HL-60 (cell line): ENCODE data around the gene CYP3A7.

Experiments
- DNase-seq, 2 experiments: peaks; one replicate each; pipeline ENCODE4 v3.0.0-alpha.2; 2010 to 2020; ENCODE audit warnings: low read depth in 1 of 2, low spot score in 1 of 2
- H3K27ac ChIP-seq: fragments of 250-450 bp; sonication (Bioruptor Pico); replicated peaks from 2 replicates; pipeline ENCODE4 v1.5.1; 2020; ENCODE audit warnings: mild to moderate bottlenecking, moderate library complexity
- H3K27me3 ChIP-seq: fragments of 250-450 bp; sonication (Bioruptor Pico); 2 replicates; pipeline ENCODE4 v1.5.1; 2021; ENCODE audit warnings: mild to moderate bottlenecking, moderate library complexity; ENCODE audit not compliant: insufficient read depth, poor library complexity, severe bottlenecking
- H3K4me3 ChIP-seq: replicated peaks from 2 replicates; pipeline ENCODE4 v1.5.1; 2011; ENCODE audit warnings: mild to moderate bottlenecking, control low read depth, low read length; ENCODE audit not compliant: insufficient read depth
- GABPA ChIP-seq: IDR thresholded peaks from 2 replicates; pipeline ENCODE4 v1.6.1; 2012; ENCODE audit warnings: low read depth
- POLR2AphosphoS5 ChIP-seq: IDR thresholded peaks from 2 replicates; pipeline ENCODE4 v1.6.1; 2012; ENCODE audit warnings: low read depth
- SPI1 ChIP-seq: IDR thresholded peaks from 2 replicates; pipeline ENCODE4 v1.6.1; 2012; ENCODE audit warnings: low read depth, mild to moderate bottlenecking, borderline replicate concordance
- TF ChIP-seq, protein P1 (sequence below): IDR thresholded peaks from 2 replicates; pipeline ENCODE4 v1.6.1; 2012; ENCODE audit warnings: low read depth; ENCODE audit not compliant: insufficient replicate concordance
- TF ChIP-seq, protein P2 (sequence below): IDR thresholded peaks from one replicate; pipeline ENCODE4 v1.5.1; 2011; ENCODE audit warnings: low read length, control low read depth, inconsistent platforms; ENCODE audit not compliant: insufficient read depth

The CYP3A7 gene

DNA sequence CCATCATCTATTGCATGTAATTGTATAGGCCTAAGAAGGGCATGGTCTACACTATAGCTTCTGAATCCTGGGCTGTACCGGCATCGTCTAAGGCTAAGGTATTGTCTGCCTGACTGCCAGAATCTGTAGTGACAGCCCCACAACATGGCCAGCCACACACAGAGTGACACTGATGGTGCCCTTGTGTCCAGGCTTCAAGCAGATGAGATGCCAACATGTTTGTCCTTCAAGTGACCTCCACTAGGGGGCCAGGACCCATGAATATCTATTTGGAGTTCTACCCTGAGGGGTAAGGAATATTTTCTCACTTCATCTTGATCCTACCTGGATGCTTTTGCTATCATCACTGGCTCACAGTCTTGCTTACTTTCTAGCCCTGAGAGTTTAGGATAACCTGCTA is 1.5 kb downstream of the CYP3A7 start:
- TF ChIP-seq, protein P1, sequence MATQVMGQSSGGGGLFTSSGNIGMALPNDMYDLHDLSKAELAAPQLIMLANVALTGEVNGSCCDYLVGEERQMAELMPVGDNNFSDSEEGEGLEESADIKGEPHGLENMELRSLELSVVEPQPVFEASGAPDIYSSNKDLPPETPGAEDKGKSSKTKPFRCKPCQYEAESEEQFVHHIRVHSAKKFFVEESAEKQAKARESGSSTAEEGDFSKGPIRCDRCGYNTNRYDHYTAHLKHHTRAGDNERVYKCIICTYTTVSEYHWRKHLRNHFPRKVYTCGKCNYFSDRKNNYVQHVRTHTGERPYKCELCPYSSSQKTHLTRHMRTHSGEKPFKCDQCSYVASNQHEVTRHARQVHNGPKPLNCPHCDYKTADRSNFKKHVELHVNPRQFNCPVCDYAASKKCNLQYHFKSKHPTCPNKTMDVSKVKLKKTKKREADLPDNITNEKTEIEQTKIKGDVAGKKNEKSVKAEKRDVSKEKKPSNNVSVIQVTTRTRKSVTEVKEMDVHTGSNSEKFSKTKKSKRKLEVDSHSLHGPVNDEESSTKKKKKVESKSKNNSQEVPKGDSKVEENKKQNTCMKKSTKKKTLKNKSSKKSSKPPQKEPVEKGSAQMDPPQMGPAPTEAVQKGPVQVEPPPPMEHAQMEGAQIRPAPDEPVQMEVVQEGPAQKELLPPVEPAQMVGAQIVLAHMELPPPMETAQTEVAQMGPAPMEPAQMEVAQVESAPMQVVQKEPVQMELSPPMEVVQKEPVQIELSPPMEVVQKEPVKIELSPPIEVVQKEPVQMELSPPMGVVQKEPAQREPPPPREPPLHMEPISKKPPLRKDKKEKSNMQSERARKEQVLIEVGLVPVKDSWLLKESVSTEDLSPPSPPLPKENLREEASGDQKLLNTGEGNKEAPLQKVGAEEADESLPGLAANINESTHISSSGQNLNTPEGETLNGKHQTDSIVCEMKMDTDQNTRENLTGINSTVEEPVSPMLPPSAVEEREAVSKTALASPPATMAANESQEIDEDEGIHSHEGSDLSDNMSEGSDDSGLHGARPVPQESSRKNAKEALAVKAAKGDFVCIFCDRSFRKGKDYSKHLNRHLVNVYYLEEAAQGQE: no peak
- TF ChIP-seq, protein P2, sequence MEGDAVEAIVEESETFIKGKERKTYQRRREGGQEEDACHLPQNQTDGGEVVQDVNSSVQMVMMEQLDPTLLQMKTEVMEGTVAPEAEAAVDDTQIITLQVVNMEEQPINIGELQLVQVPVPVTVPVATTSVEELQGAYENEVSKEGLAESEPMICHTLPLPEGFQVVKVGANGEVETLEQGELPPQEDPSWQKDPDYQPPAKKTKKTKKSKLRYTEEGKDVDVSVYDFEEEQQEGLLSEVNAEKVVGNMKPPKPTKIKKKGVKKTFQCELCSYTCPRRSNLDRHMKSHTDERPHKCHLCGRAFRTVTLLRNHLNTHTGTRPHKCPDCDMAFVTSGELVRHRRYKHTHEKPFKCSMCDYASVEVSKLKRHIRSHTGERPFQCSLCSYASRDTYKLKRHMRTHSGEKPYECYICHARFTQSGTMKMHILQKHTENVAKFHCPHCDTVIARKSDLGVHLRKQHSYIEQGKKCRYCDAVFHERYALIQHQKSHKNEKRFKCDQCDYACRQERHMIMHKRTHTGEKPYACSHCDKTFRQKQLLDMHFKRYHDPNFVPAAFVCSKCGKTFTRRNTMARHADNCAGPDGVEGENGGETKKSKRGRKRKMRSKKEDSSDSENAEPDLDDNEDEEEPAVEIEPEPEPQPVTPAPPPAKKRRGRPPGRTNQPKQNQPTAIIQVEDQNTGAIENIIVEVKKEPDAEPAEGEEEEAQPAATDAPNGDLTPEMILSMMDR: peak; percentile 25
- peak in 1 of 2 experiments; percentile 11 for DNase-seq
- H3K4me3 ChIP-seq: no peak overlapping the region
- no peaks in the 10 kb centered on the region for H3K27me3 ChIP-seq
- H3K27ac ChIP-seq: no peak overlapping the region

DNA sequence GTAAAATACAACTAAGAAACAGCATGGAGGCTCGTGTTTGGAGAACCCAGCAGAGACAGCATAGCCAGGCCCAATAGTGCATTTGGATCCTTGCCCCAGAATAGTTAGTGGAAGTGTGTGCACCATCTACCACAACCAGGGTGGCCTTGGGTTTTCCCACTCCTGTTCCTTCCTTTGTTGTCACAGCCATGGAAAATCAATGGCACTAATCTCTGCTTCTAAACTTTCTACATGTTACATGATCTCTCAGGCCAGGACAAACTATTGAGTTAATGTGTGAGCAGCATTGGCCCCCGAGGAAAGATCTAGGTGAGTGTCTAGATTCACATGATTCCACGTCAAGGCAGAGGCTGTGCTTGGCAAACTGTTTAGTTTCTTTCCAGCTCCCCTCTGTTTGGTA is 2.0 kb downstream of the CYP3A7 start:
- Histone ChIP-seq H3K27me3 (no peaks in the 10 kb centered on the region), H3K4me3 (no peak overlapping the region), H3K27ac (no peak overlapping the region)
- no peak for DNase-seq
- no peak for TF ChIP-seq POLR2AphosphoS5
- no peak for TF ChIP-seq SPI1
- TF ChIP-seq, protein P2: no peak
- TF ChIP-seq, protein P1: no peak
- TF ChIP-seq GABPA: no peak

DNA sequence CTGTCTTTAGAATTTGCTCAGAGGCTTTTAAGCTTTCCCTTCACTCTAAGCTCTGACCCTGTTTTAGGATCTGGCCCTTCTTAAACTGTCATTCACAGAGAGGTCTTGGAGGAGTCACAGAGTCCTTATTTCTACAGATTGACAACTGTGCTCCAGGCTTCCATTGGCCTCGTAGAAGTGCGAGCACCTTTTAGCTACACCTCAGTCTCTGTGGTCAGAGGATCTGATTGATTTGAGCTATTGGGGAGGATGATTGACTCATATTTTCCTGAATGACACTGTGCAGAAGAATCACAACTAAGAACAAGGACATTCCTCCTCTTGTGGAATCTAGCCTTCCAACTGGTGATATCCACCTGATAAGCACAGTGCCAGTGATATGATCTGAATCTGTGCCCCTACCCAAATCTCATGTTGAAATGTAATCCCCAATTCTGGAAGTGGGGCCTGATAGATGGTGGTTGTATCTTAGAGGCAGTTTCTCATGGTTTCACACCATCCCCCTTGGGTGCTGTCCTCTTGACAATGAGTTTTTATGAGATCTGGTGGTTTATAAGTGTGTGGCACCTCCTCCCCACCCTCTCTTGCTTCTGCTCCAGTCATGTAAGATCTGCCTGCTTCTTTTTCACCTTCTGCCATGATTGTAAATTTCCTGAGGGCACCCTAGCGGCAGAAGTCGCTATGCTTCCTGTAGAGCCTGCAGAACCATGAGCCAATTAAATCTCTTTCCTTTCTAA is 3.2 kb downstream of the CYP3A7 start:
- no peak for DNase-seq
- no peak for TF ChIP-seq GABPA
- TF ChIP-seq POLR2AphosphoS5: no peak
- TF ChIP-seq, protein P2: no peak
- no peak for TF ChIP-seq SPI1
- TF ChIP-seq, protein P1: no peak
- Histone ChIP-seq H3K4me3 (no peak overlapping the region), H3K27me3 (no peaks in the 10 kb centered on the region), H3K27ac (no peak overlapping the region)
